Endothelial cell of umbilical vein (primary cell): Measurements from ENCODE around the gene ANO1. TPM values are rescaled to one million over a fixed set of nuclear protein-coding genes. Genes with fewer than 3 reads are reported as not detected.
"Not testable (repeated sequence)": the region's sequence is repeated elsewhere in the genome, so short reads cannot be mapped to it uniquely, and the experiment has no call there.

Experiments used
- BruUV-seq: library from RNA; stranded (reverse); fragments of 400-500 nt; replicated peaks from 2 replicates; lab custom pipeline; 2021; lab: Mats Ljungman, UMichigan
- CTCF ChIA-PET: fragments of 300-600, 350-600 bp; sonication (Branson Sonifier 250); formaldehyde crosslinking; loops from one replicate; lab custom pipeline; 2021; ENCODE audit warnings: antibody characterized with exemption, inconsistent platforms; lab: Charles Lee
- POLR2A ChIA-PET: fragments of 300-600, 350-600 bp; sonication (Branson Sonifier 250); formaldehyde crosslinking; loops from one replicate; lab custom pipeline; 2021; ENCODE audit warnings: antibody characterized with exemption, inconsistent platforms; lab: Charles Lee
- DNase-seq: peaks from one replicate; pipeline ENCODE4 v3.0.0-alpha.2; 2011; ENCODE audit warnings: low read depth, low spot score
- FAIRE-seq: peaks from 2 replicates; lab custom pipeline; 2011; peaks lifted over from hg19 to GRCh38; lab: Jason Lieb, UNC
- H2AFZ ChIP-seq: 2 replicates; pipeline ENCODE4 v1.6.0; 2012; ENCODE audit warnings: low read depth, low read length, control low read depth, inconsistent platforms
- H3K27ac ChIP-seq: 2 replicates; pipeline ENCODE4 v1.5.1; 2011; ENCODE audit warnings: low read depth, mild to moderate bottlenecking, control low read depth, low read length, moderate library complexity; ENCODE audit not compliant: insufficient read depth
- H3K27me3 ChIP-seq, 2 experiments: 2 replicates each; pipeline versions ENCODE4 v1.6.0 to v1.6.1; 2011; ENCODE audit warnings: low read length in 2 of 2, mixed read lengths in 1 of 2; ENCODE audit not compliant: control insufficient read depth in 2 of 2, insufficient read depth in 2 of 2
- H3K36me3 ChIP-seq, 2 experiments: 2 replicates in 1 of 2; 3 replicates in 1 of 2; pipeline ENCODE4 v1.5.1; 2011; ENCODE audit warnings: low read length in 2 of 2, mild to moderate bottlenecking in 1 of 2, moderate library complexity in 1 of 2; ENCODE audit not compliant: control insufficient read depth in 2 of 2, insufficient read depth in 2 of 2; ENCODE audit errors: extremely low read depth in 1 of 2
- H3K4me1 ChIP-seq: 3 replicates; pipeline ENCODE4 v1.5.1; 2011; ENCODE audit warnings: mild to moderate bottlenecking, low read length; ENCODE audit not compliant: control insufficient read depth, insufficient read depth; ENCODE audit errors: extremely low read depth
- H3K4me2 ChIP-seq: 2 replicates; pipeline ENCODE4 v1.6.1; 2011; ENCODE audit warnings: low read length, control low read depth, mixed read lengths; ENCODE audit not compliant: insufficient read depth
- H3K4me3 ChIP-seq, 3 experiments: fragments of 200-600 bp in 1 of 3; sonication (generic), shearing (Covaris generic) in 1 of 3; replicated peaks in 1 of 3; 2 replicates each; pipeline ENCODE4 v1.5.1; 2011 to 2016; ENCODE audit warnings: control low read depth in 3 of 3, low read length in 3 of 3, mild to moderate bottlenecking in 2 of 3, inconsistent platforms in 1 of 3, low read depth in 1 of 3, moderate library complexity in 1 of 3; ENCODE audit not compliant: insufficient read depth in 1 of 3
- H3K79me2 ChIP-seq: 2 replicates; pipeline ENCODE4 v1.6.0; 2012; ENCODE audit warnings: low read length, inconsistent platforms; ENCODE audit not compliant: control insufficient read depth, insufficient read depth
- H3K9ac ChIP-seq: replicated peaks from 2 replicates; pipeline ENCODE3; 2011; ENCODE audit warnings: low read length, control low read depth; ENCODE audit not compliant: insufficient read depth; ENCODE audit errors: extremely low read depth
- H3K9me1 ChIP-seq: replicated peaks from 3 replicates; pipeline ENCODE4 v1.6.0; 2011; ENCODE audit warnings: mild to moderate bottlenecking, low read length; ENCODE audit not compliant: control insufficient read depth, insufficient read depth; ENCODE audit errors: extremely low read depth
- H3K9me3 ChIP-seq: replicated peaks from 2 replicates; pipeline ENCODE4 v1.5.1; 2012; ENCODE audit warnings: low read length, inconsistent platforms; ENCODE audit not compliant: control insufficient read depth, insufficient read depth
- H4K20me1 ChIP-seq: replicated peaks from 2 replicates; pipeline ENCODE3; 2011; ENCODE audit warnings: mild to moderate bottlenecking, low read length; ENCODE audit not compliant: control insufficient read depth, insufficient read depth; ENCODE audit errors: extremely low read depth
- MYC ChIP-seq: IDR thresholded peaks from one replicate; pipeline ENCODE4 v1.6.1; 2011; ENCODE audit warnings: mild to moderate bottlenecking, low read depth, low read length
- dilution Hi-C: fragments of 300-500 bp; cut with MboI; formaldehyde crosslinking; loops from one replicate; pipeline ENCODE4 v1.15.0; 2019; ENCODE audit warnings: low sequenced_read_pairs; ENCODE audit not compliant: extremely low pct_ligation_motif_present
- intact Hi-C: fragments of 100-400 bp; cut with micrococcal nuclease; formaldehyde crosslinking; loops from one replicate; pipeline ENCODE4 v1.10.0; 2022
- polyA plus RNA-seq, 4 experiments: library from polyadenylated mRNA; depleted of rRNA in 3 of 4; stranded (reverse) in 3 of 4; unstranded in 1 of 4; fragments of >200 nt; gene quantifications; 2 replicates each; pipeline versions ENCODE4 v1.2.1 to v1.2.3, GENCODE V29; 2011 to 2012; ENCODE audit warnings: missing spikeins in 1 of 4
- total RNA-seq: library from RNA; stranded (reverse); gene quantifications from 2 replicates; pipeline ENCODE4 v1.2.3, GENCODE V29; 2021

The ANO1 gene
- total and polyA plus RNA-seq, 2 donors (not counting 3 experiments of a cell fraction or from before 2014, with no cell fraction given) = 0.03 to 0.40 TPM

DNA sequence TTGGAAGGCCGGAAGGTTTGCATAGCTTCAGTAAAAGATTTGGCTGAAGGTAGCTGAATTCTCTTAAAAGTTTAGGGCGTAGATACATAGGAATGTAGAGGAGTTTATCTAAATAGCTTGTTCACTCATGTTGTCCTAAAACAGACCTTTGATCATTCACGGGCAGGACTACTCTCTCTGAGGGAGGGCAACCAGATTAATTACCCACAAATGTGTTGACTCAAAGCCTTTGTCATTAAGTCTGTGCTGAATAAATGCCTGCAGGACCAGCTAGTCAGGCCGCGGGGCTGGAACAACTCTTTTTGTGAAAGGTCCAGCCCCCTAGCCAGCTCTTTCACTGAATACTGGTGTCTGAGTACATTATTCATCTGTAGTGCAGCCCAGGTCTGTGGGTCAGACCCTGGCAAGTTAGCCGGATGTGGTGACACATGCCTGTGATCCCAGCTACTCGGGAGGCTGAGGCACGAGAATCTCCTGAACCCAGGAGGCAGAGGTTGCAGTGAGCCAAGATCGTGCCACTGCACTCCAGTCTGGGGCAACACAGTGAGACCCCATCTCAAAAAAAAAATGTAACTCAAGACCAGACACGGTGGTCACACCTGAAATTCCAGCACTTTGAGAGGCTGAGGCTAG, 122.2 kb downstream of the ANO1 start:
- no TSS peak for BruUV-seq
- DNase-seq = no peak
- POLR2A ChIA-PET = no interaction called here

GRCh38 chr11:70201047-70201446, 122.9 kb downstream of the ANO1 start:
- intact Hi-C loops, H3K4me3 ChIP-seq, H3K36me3 ChIP-seq, H3K9me1 ChIP-seq, FAIRE-seq, H3K9me3 ChIP-seq, DNase-seq, H3K27me3 ChIP-seq, H3K27ac ChIP-seq, H4K20me1 ChIP-seq, H3K9ac ChIP-seq, POLR2A ChIA-PET, dilution Hi-C loops, BruUV-seq, H2AFZ ChIP-seq, H3K4me2 ChIP-seq: not testable (repeated sequence)
- Histone ChIP-seq H3K79me2 (peaks cover 21% of the 10 kb centered on the region), H3K4me1 (peaks cover 13% of the 10 kb centered on the region)
- CTCF ChIA-PET = interaction anchor here (1.0 to 1.8 kb wide), 2 partner anchors 282 to 286 kb away, joined by 3 to 7 read pairs; no protein-coding TSS in a partner anchor

More for the DNA sequence above, 122.2 kb downstream of the ANO1 start:
- intact Hi-C loops (no loop called here), dilution Hi-C loops (no loop called here)
- no peak overlapping the region for H3K4me2 ChIP-seq
- H3K9me3 ChIP-seq = no peaks in the 10 kb centered on the region
- H2AFZ ChIP-seq = no peak overlapping the region
- CTCF ChIA-PET = interaction anchor here (1.0 to 1.8 kb wide), 2 partner anchors 282 to 285 kb away, joined by 3 to 7 read pairs; no protein-coding TSS in a partner anchor
- peaks cover 11% of the 10 kb centered on the region for H3K4me1 ChIP-seq
- no peak for TF ChIP-seq MYC
- H4K20me1 ChIP-seq = no peaks in the 10 kb centered on the region
- H3K79me2 ChIP-seq = peaks cover 13% of the 10 kb centered on the region
- no peak overlapping the region for H3K27ac ChIP-seq
- H3K9ac ChIP-seq = no peak overlapping the region
- no peak overlapping the region for H3K4me3 ChIP-seq
- no peaks in the 10 kb centered on the region for H3K27me3 ChIP-seq
- no peaks in the 10 kb centered on the region for H3K9me1 ChIP-seq
- FAIRE-seq = no peak
- H3K36me3 ChIP-seq = no peaks in the 10 kb centered on the region
